Stimulated activated CD8-positive, alpha-beta memory T cell treated with anti-CD3 and anti-CD28 coated beads, Interleukin-4, amount 100 ng/mL, for 48 hours (primary cell): ENCODE results near the gene TRAPPC6A.
A peak's percentile ranks its signal among the peaks of the same experiment; 100 is the strongest.

ENCODE experiments used
- DNase-seq: peaks from one replicate; pipeline ENCODE4 v3.0.0-alpha.2; 2020

TRAPPC6A gene

GRCh38 chr19:45161738-45162607 is 16.1 kb downstream of the TRAPPC6A start:
- no peak for DNase-seq

- no peak for DNase-seq
Observed at GRCh38 chr19:45160870-45161737, 16.9 kb downstream of the TRAPPC6A start, which contains the start of gene NKPD1. TSS of gene NKPD1 (minus strand) at chr19:45160982. CDS start at chr19:45160150, 832 bp downstream.

GRCh38 chr19:45159971-45160324 is 18.1 kb downstream of the TRAPPC6A start:
- DNase-seq: no peak

- no peak for DNase-seq
Observed at GRCh38 chr19:45159210-45159970, 18.6 kb downstream of the TRAPPC6A start.

- no peak for DNase-seq
Observed at GRCh38 chr19:45158503-45159209, 19.4 kb downstream of the TRAPPC6A start.

- DNase-seq: no peak
Observed at GRCh38 chr19:45156751-45157150, 21.3 kb downstream of the TRAPPC6A start.

GRCh38 chr19:45156011-45156630 is 21.9 kb downstream of the TRAPPC6A start:
- DNase-seq: no peak

- no peak for DNase-seq
Observed at GRCh38 chr19:45154064-45154827, 23.8 kb downstream of the TRAPPC6A start.

- peak; percentile 46 for DNase-seq
Observed at GRCh38 chr19:45153339-45154063, 24.5 kb downstream of the TRAPPC6A start.

- peak; percentile 55 for DNase-seq
Observed at GRCh38 chr19:45152504-45153338, 25.3 kb downstream of the TRAPPC6A start.

GRCh38 chr19:45151821-45152503 is 26.1 kb downstream of the TRAPPC6A start:
- no peak for DNase-seq

GRCh38 chr19:45151320-45151719 is 26.7 kb downstream of the TRAPPC6A start:
- DNase-seq: no peak

GRCh38 chr19:45150751-45151281 is 27.2 kb downstream of the TRAPPC6A start:
- DNase-seq: no peak

GRCh38 chr19:45150180-45150579 is 27.9 kb downstream of the TRAPPC6A start:
- no peak for DNase-seq

GRCh38 chr19:45149129-45149528 is 28.9 kb downstream of the TRAPPC6A start:
- DNase-seq: no peak

- no peak for DNase-seq
Observed at GRCh38 chr19:45147835-45148676, 30.0 kb downstream of the TRAPPC6A start.

GRCh38 chr19:45146741-45147205 is 31.3 kb downstream of the TRAPPC6A start:
- no peak for DNase-seq
